Peyer's patch (tissue), 4 donors: ENCODE data around the gene ATRIP.
"Not testable (repeated sequence)": the region's sequence is repeated elsewhere in the genome, so short reads cannot be mapped to it uniquely, and the experiment has no call there.

ENCODE experiments used
- POLR2A ChIP-seq, 2 donors: fragments of 450-650 bp; IDR thresholded peaks; one replicate each; pipeline ENCODE4 v1.5.1; 2017; ENCODE audit warnings: antibody characterized with exemption in 2 of 2, mild to moderate bottlenecking in 2 of 2, moderate library complexity in 2 of 2
- TF ChIP-seq, protein P1 (sequence below), 6 experiments: fragments of 450-650 bp in 4 of 6; fragments of 200-600 bp in 2 of 6; sonication (generic) in 1 of 6; IDR thresholded peaks; one replicate each; pipeline ENCODE4 v1.5.1; 2017 to 2019; ENCODE audit warnings: antibody characterized with exemption in 6 of 6, mild to moderate bottlenecking in 3 of 6, moderate library complexity in 1 of 6

DNA sequence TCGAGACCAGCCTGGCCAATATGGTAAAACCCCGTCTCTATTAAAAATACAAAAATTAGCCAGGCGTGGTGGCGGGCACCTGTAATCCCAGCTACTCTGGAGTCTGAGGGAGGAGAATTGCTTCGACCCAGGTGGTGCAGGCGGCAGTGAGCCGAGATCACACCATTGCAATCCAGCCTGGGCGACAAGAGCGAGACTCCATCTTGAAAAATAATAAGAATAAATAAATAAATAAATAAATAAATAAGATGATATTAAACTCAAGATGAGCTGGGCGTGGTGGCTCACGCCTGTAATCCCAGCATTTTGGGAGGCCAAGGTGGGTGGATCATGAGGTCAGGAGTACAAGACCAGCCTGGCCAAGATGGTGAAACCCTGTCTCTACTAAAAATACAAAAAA is 34.4 kb downstream of the ATRIP start:
- TF ChIP-seq, protein P1, sequence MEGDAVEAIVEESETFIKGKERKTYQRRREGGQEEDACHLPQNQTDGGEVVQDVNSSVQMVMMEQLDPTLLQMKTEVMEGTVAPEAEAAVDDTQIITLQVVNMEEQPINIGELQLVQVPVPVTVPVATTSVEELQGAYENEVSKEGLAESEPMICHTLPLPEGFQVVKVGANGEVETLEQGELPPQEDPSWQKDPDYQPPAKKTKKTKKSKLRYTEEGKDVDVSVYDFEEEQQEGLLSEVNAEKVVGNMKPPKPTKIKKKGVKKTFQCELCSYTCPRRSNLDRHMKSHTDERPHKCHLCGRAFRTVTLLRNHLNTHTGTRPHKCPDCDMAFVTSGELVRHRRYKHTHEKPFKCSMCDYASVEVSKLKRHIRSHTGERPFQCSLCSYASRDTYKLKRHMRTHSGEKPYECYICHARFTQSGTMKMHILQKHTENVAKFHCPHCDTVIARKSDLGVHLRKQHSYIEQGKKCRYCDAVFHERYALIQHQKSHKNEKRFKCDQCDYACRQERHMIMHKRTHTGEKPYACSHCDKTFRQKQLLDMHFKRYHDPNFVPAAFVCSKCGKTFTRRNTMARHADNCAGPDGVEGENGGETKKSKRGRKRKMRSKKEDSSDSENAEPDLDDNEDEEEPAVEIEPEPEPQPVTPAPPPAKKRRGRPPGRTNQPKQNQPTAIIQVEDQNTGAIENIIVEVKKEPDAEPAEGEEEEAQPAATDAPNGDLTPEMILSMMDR (IDR thresholded peaks at IDR 0.05), result not testable (repeated sequence)
- TF ChIP-seq POLR2A (IDR thresholded peaks at IDR 0.05), result not testable (repeated sequence)
